Osteocyte (in vitro differentiated cells): Measurements from ENCODE around the gene MEX3B. TPM values are rescaled to one million over a fixed set of nuclear protein-coding genes. Genes with fewer than 3 reads are reported as not detected.
A peak's percentile ranks its signal among the peaks of the same experiment; 100 is the strongest.
"Not testable (repeated sequence)": the region's sequence is repeated elsewhere in the genome, so short reads cannot be mapped to it uniquely, and the experiment has no call there.

Experiments
- DNase-seq: peaks from one replicate; pipeline ENCODE4 v3.0.0; 2021; ENCODE audit warnings: mixed read lengths; ENCODE audit not compliant: unreplicated experiment; ENCODE audit errors: extremely low spot score
- H3K27ac Mint-ChIP-seq: one replicate; pipeline ENCODE4 v1.8.0; 2021; ENCODE audit warnings: mild to moderate bottlenecking, mixed read lengths; ENCODE audit not compliant: unreplicated experiment
- H3K27me3 Mint-ChIP-seq: one replicate; pipeline ENCODE4 v1.8.0; 2021; ENCODE audit warnings: mixed read lengths; ENCODE audit not compliant: unreplicated experiment
- H3K36me3 Mint-ChIP-seq: one replicate; pipeline ENCODE4 v1.8.0; 2021; ENCODE audit warnings: mixed read lengths; ENCODE audit not compliant: unreplicated experiment
- H3K4me1 Mint-ChIP-seq: one replicate; pipeline ENCODE4 v1.8.0; 2021; ENCODE audit warnings: mixed read lengths; ENCODE audit not compliant: unreplicated experiment
- H3K4me3 Mint-ChIP-seq: one replicate; pipeline ENCODE4 v1.8.0; 2021; ENCODE audit warnings: mild to moderate bottlenecking, moderate library complexity, mixed read lengths; ENCODE audit not compliant: unreplicated experiment
- H3K9me3 Mint-ChIP-seq: one replicate; pipeline ENCODE4 v1.8.0; 2021; ENCODE audit warnings: mixed read lengths; ENCODE audit not compliant: unreplicated experiment
- total RNA-seq: library from RNA; stranded (reverse); gene quantifications from 2 replicates; pipeline ENCODE4 v1.2.1, GENCODE V29; 2021
- TF ChIP-seq, protein P1 (sequence below): fragments of 200-600 bp; sonication (generic); IDR thresholded peaks from 2 replicates; pipeline ENCODE4 v1.5.0; 2021; ENCODE audit warnings: antibody characterized with exemption, mild to moderate bottlenecking, moderate library complexity

The MEX3B gene
- total RNA-seq, 1 donor from 2014 or later: 22.7 TPM

DNA sequence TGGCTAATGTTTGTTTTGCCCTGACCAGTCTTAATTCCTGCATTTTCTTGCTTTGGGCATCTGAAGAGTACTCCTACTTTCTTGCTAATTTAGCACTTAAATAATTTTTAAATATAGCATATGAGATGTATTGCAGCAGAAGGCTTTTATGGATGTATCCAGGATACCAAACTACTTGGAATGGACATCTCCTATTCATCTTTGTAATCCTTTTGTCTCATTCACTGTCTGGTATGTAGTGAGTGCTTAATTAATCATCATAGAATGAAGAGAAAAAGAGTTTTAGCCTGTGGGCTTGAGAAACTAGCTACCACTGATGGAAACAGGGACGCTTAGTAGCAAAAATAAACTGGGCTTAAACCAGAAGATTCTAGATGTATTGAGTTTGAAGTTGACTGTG, 40.6 kb downstream of the MEX3B start:
- no peak for DNase-seq
- no peak overlapping the region for H3K27ac Mint-ChIP-seq

DNA sequence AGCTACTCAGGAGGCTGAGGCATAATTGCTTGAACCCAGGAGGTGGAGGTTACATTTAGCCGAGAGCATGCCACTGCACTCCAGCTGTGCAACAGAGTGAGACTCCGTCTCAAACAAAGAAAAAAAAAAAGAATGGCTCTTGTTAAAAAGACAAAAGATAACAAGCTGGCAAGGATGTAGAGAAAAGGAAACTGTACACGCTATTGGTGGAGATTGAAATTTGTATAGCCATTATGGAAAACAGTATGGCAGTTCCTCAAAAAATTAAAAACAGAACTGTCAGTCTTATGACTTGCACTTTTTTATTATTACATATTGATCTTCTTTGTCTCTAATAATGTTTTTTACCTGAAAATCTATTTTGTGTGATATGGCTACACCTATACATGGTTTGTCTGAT, 41.9 kb downstream of the MEX3B start:
- no peak overlapping the region for H3K27ac Mint-ChIP-seq
- DNase-seq: no peak
- H3K36me3 Mint-ChIP-seq: peaks cover 5% of the 10 kb centered on the region
- peaks cover 21% of the 10 kb centered on the region for H3K9me3 Mint-ChIP-seq
- H3K27me3 Mint-ChIP-seq: peaks cover 4% of the 10 kb centered on the region
- TF ChIP-seq, protein P1, sequence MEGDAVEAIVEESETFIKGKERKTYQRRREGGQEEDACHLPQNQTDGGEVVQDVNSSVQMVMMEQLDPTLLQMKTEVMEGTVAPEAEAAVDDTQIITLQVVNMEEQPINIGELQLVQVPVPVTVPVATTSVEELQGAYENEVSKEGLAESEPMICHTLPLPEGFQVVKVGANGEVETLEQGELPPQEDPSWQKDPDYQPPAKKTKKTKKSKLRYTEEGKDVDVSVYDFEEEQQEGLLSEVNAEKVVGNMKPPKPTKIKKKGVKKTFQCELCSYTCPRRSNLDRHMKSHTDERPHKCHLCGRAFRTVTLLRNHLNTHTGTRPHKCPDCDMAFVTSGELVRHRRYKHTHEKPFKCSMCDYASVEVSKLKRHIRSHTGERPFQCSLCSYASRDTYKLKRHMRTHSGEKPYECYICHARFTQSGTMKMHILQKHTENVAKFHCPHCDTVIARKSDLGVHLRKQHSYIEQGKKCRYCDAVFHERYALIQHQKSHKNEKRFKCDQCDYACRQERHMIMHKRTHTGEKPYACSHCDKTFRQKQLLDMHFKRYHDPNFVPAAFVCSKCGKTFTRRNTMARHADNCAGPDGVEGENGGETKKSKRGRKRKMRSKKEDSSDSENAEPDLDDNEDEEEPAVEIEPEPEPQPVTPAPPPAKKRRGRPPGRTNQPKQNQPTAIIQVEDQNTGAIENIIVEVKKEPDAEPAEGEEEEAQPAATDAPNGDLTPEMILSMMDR: no peak
- H3K4me1 Mint-ChIP-seq: no peaks in the 10 kb centered on the region
- no peak overlapping the region for H3K4me3 Mint-ChIP-seq

More for the DNA sequence above, 40.6 kb downstream of the MEX3B start:
- H3K4me3 Mint-ChIP-seq: no peak overlapping the region
- peaks cover 7% of the 10 kb centered on the region for H3K27me3 Mint-ChIP-seq
- peaks cover 21% of the 10 kb centered on the region for H3K9me3 Mint-ChIP-seq
- H3K36me3 Mint-ChIP-seq: peaks cover 5% of the 10 kb centered on the region
- H3K4me1 Mint-ChIP-seq: no peaks in the 10 kb centered on the region
- TF ChIP-seq, protein P1: no peak

DNA sequence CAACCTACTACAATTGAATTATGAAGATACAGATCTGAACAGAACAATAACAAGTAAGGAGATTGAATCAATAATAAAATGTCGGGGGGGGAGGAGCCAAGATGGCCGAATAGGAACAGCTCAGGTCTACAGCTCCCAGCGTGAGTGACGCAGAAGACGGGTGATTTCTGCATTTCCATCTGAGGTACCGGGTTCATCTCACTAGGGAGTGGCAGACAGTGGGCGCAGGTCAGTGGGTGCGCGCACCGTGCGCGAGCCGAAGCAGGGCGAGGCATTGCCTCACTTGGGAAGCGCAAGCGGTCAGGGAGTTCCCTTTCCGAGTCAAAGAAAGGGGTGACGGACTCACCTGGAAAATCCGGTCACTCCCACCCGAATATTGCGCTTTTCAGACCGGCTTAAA, 50.7 kb downstream of the MEX3B start:
- Mint-ChIP-seq H3K27ac (peak overlapping the region; percentile 93), H3K4me3 (peak overlapping the region; percentile 87), H3K9me3 (peaks cover 27% of the 10 kb centered on the region), H3K36me3 (peaks cover 32% of the 10 kb centered on the region), H3K4me1 (peaks cover 15% of the 10 kb centered on the region)
- not testable (repeated sequence) for H3K27me3 Mint-ChIP-seq, DNase-seq

DNA sequence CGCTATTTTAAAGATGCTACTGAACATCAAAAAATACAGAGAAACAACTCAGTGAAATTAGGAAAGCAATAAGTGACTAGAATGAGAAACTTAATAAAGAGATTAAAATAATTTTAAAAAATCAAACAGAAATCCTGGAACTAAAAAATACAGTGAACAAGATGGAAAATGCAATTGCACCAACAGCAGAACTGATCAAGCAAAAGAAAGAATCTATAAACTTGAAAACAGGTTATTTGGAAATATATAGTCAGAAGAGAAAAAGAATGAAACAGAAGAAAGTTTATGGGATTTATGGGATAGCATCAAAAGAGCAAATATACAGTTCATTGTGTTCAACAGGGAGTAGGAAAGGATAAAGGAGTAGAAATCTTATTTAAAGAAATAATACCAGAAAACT, 53.3 kb downstream of the MEX3B start:
- no peak overlapping the region for H3K4me3 Mint-ChIP-seq
- no peak overlapping the region for H3K27ac Mint-ChIP-seq
- DNase-seq: no peak
- H3K4me1 Mint-ChIP-seq: peaks cover 15% of the 10 kb centered on the region
- peaks cover 34% of the 10 kb centered on the region for H3K9me3 Mint-ChIP-seq
- TF ChIP-seq, protein P1: no peak
- no peaks in the 10 kb centered on the region for H3K27me3 Mint-ChIP-seq
- H3K36me3 Mint-ChIP-seq: peaks cover 39% of the 10 kb centered on the region

Other genes starting within 250 kb of the MEX3B start
- 15.8 and 17.9 TPM in 2 replicates for gene EFL1, start 216.7 kb upstream of the MEX3B start, total RNA-seq
- 1.4 and 2.0 TPM in 2 replicates for gene SAXO2, start 216.8 kb upstream of the MEX3B start, total RNA-seq